Measurements from ENCODE around the gene SATB2. TPM values are rescaled to one million over a fixed set of nuclear protein-coding genes. Genes with fewer than 3 reads are reported as not detected.

SATB2 gene
- total RNA-seq, 2 donors from 2014 or later = 5.2 to 11.8 TPM

- Histone ChIP-seq H3K27ac (no peak overlapping the region), H3K4me3 (no peak overlapping the region)
Measured at GRCh38 chr2:199395311-199395710, 62.4 kb downstream of the SATB2 start.

GRCh38 chr2:199392363-199392762 is 65.4 kb downstream of the SATB2 start:
- Histone ChIP-seq H3K4me1 (replicated peaks) (no peaks in the 10 kb centered on the region), H3K27ac (no peak overlapping the region), H3K4me3 (no peak overlapping the region), H3K9me3 (no peaks in the 10 kb centered on the region), H3K36me3 (no peaks in the 10 kb centered on the region), H3K27me3 (replicated peaks; ENCODE audit: insufficient read depth) (no peaks in the 10 kb centered on the region)
- TF ChIP-seq CTCF (IDR thresholded peaks at IDR 0.05) (no peak), POLR2A (IDR thresholded peaks at IDR 0.05) (no peak), POLR2AphosphoS5 (IDR thresholded peaks at IDR 0.05) (no peak)
- 54% methylated on average over 1 of the region's 1 CpG for WGBS
- no peak for DNase-seq (ENCODE audit: low spot score)
- intact Hi-C loops (cut with DNase I) = no loop called here

More at GRCh38 chr2:199395311-199395710, 62.4 kb downstream of the SATB2 start:
- TF ChIP-seq CTCF (IDR thresholded peaks at IDR 0.05) (no peak), POLR2AphosphoS5 (IDR thresholded peaks at IDR 0.05) (no peak), POLR2A (IDR thresholded peaks at IDR 0.05) (no peak)
- DNase-seq (ENCODE audit: low spot score) = no peak
- Histone ChIP-seq H3K9me3 (no peaks in the 10 kb centered on the region), H3K36me3 (no peaks in the 10 kb centered on the region), H3K27me3 (replicated peaks; ENCODE audit: insufficient read depth) (no peaks in the 10 kb centered on the region), H3K4me1 (replicated peaks) (no peaks in the 10 kb centered on the region)
- intact Hi-C loops (cut with DNase I) = no loop called here

GRCh38 chr2:199388728-199389268 is 68.9 kb downstream of the SATB2 start:
- H3K4me3 ChIP-seq = no peak overlapping the region
- 35% methylated on average over 1 of the region's 1 CpG for WGBS
- intact Hi-C loops (cut with DNase I) = no loop called here
- no peaks in the 10 kb centered on the region for H3K9me3 ChIP-seq
- no peak overlapping the region for H3K27ac ChIP-seq
- H3K4me1 ChIP-seq (replicated peaks) = no peaks in the 10 kb centered on the region
- no peaks in the 10 kb centered on the region for H3K27me3 ChIP-seq (replicated peaks; ENCODE audit: insufficient read depth)
- no peak for DNase-seq (ENCODE audit: low spot score)
- no peaks in the 10 kb centered on the region for H3K36me3 ChIP-seq
- TF ChIP-seq CTCF (IDR thresholded peaks at IDR 0.05) = no peak
- no peak for TF ChIP-seq POLR2AphosphoS5 (IDR thresholded peaks at IDR 0.05)
- TF ChIP-seq POLR2A (IDR thresholded peaks at IDR 0.05) = no peak

GRCh38 chr2:199384043-199384442 is 73.7 kb downstream of the SATB2 start:
- WGBS = 95% methylated on average over 1 of the region's 1 CpG
- no peaks in the 10 kb centered on the region for H3K4me1 ChIP-seq (replicated peaks)

More at GRCh38 chr2:199384043-199384442, 73.7 kb downstream of the SATB2 start:
- Histone ChIP-seq H3K9me3 (no peaks in the 10 kb centered on the region), H3K27ac (no peak overlapping the region), H3K36me3 (no peaks in the 10 kb centered on the region), H3K4me3 (no peak overlapping the region), H3K27me3 (replicated peaks; ENCODE audit: insufficient read depth) (no peaks in the 10 kb centered on the region)
- intact Hi-C loops (cut with DNase I) = no loop called here
- DNase-seq (ENCODE audit: low spot score) = no peak
- no peak for TF ChIP-seq CTCF (IDR thresholded peaks at IDR 0.05)
- TF ChIP-seq POLR2A (IDR thresholded peaks at IDR 0.05) = no peak
- no peak for TF ChIP-seq POLR2AphosphoS5 (IDR thresholded peaks at IDR 0.05)

Measured in prostate gland (tissue), 2 donors.